GM19035 (cell line): Measurements from ENCODE around the gene HPCAL1.
"Not testable (repeated sequence)": the region's sequence is repeated elsewhere in the genome, so short reads cannot be mapped to it uniquely, and the experiment has no call there.

Source experiments
- ATAC-seq: cut with Tn5 transposase; IDR thresholded peaks from one replicate; pipeline ENCODE4 v1.9.1; 2021; ENCODE audit not compliant: unreplicated experiment

HPCAL1 gene

GRCh38 chr2:10453905-10454298, 151.2 kb downstream of the HPCAL1 start:
- no peak for ATAC-seq

- ATAC-seq = no peak
Observed at GRCh38 chr2:10454505-10454904, 151.8 kb downstream of the HPCAL1 start.

GRCh38 chr2:10457195-10457594, 154.5 kb downstream of the HPCAL1 start:
- ATAC-seq = not testable (repeated sequence)

- no peak for ATAC-seq
Observed at GRCh38 chr2:10457846-10458598, 155.3 kb downstream of the HPCAL1 start.

GRCh38 chr2:10460366-10460796, 157.7 kb downstream of the HPCAL1 start:
- ATAC-seq = no peak

GRCh38 chr2:10462178-10463083, 159.7 kb downstream of the HPCAL1 start:
- no peak for ATAC-seq

GRCh38 chr2:10465910-10466309, 163.2 kb downstream of the HPCAL1 start:
- ATAC-seq = no peak

- no peak for ATAC-seq
Observed at GRCh38 chr2:10466801-10467200, 164.1 kb downstream of the HPCAL1 start.

- no peak for ATAC-seq
Observed at GRCh38 chr2:10467401-10467800, 164.7 kb downstream of the HPCAL1 start.

- no peak for ATAC-seq
Observed at GRCh38 chr2:10469301-10469700, 166.6 kb downstream of the HPCAL1 start.

- ATAC-seq = no peak
Observed at GRCh38 chr2:10469955-10470608, 167.4 kb downstream of the HPCAL1 start.

GRCh38 chr2:10471046-10471571, 168.4 kb downstream of the HPCAL1 start:
- no peak for ATAC-seq

- no peak for ATAC-seq
Observed at GRCh38 chr2:10471955-10472354, 169.3 kb downstream of the HPCAL1 start.

- ATAC-seq = no peak
Observed at GRCh38 chr2:10473121-10473756, 170.5 kb downstream of the HPCAL1 start.

GRCh38 chr2:10475221-10475722, 172.6 kb downstream of the HPCAL1 start:
- ATAC-seq = no peak

GRCh38 chr2:10475811-10476660, 173.3 kb downstream of the HPCAL1 start:
- no peak for ATAC-seq

GRCh38 chr2:10476723-10477442, 174.2 kb downstream of the HPCAL1 start:
- ATAC-seq = no peak
